SK-N-SH treated with all-trans-retinoic acid at 6 μM for 48 hours (cell line): ENCODE measurements around the gene RPRM.

Experiments
- ATAC-seq: fragments of 200-7000 bp; cut with Tn5 transposase; 3 replicates; pipeline ENCODE4 v1.9.1; 2020; ENCODE audit warnings: mild to moderate bottlenecking, moderate library complexity
- ARNTL ChIP-seq: fragments of 450-650 bp; formaldehyde crosslinking; IDR thresholded peaks from 2 replicates; pipeline ENCODE4 v1.5.0; 2020; ENCODE audit warnings: low read depth, mild to moderate bottlenecking, moderate library complexity, borderline replicate concordance
- BACH2 ChIP-seq: fragments of 250-450 bp; sonication (Bioruptor Pico); IDR thresholded peaks from 2 replicates; pipeline ENCODE4 v1.9.0; 2021; ENCODE audit warnings: mild to moderate bottlenecking, borderline replicate concordance
- CSDC2 ChIP-seq: fragments of 250-450 bp; sonication (Bioruptor Pico); IDR thresholded peaks from 2 replicates; pipeline ENCODE4 v1.5.0; 2020; ENCODE audit warnings: mild to moderate bottlenecking, moderate library complexity
- CSRNP3 ChIP-seq: fragments of 250-450 bp; sonication (Bioruptor Pico); IDR thresholded peaks from 2 replicates; pipeline ENCODE4 v1.5.1; 2021; ENCODE audit warnings: mild to moderate bottlenecking, moderate library complexity
- ESRRG ChIP-seq: fragments of 250-450 bp; sonication (Bioruptor Pico); IDR thresholded peaks from 2 replicates; pipeline ENCODE4 v1.6.1; 2021; ENCODE audit warnings: mild to moderate bottlenecking
- GLIS3 ChIP-seq: fragments of 250-450 bp; sonication (Bioruptor Pico); IDR thresholded peaks from 2 replicates; pipeline ENCODE4 v1.5.0; 2020; ENCODE audit warnings: mild to moderate bottlenecking, moderate library complexity
- ISL1 ChIP-seq: fragments of 250-450 bp; sonication (Bioruptor Pico); IDR thresholded peaks from 2 replicates; pipeline ENCODE4 v2.1.2; 2022; ENCODE audit warnings: mild to moderate bottlenecking, moderate library complexity
- OSR1 ChIP-seq: fragments of 250-450 bp; sonication (Bioruptor Pico); IDR thresholded peaks from 2 replicates; pipeline ENCODE4 v1.8.0; 2022; ENCODE audit warnings: moderate library complexity, mild to moderate bottlenecking, inconsistent platforms
- POU6F1 ChIP-seq: fragments of 250-450 bp; sonication (Bioruptor Pico); IDR thresholded peaks from 2 replicates; pipeline ENCODE4 v1.8.0; 2021; ENCODE audit warnings: low read depth, mild to moderate bottlenecking, moderate library complexity, borderline replicate concordance
- PPARA ChIP-seq: fragments of 250-450 bp; sonication (Bioruptor Pico); IDR thresholded peaks from 2 replicates; pipeline ENCODE4 v1.5.0; 2020; ENCODE audit warnings: mild to moderate bottlenecking, borderline replicate concordance
- RARB ChIP-seq: fragments of 250-450 bp; sonication (Bioruptor Pico); IDR thresholded peaks from 2 replicates; pipeline ENCODE4 v1.8.0; 2021; ENCODE audit warnings: mild to moderate bottlenecking, moderate library complexity
- SNAI2 ChIP-seq: fragments of 250-450 bp; sonication (Bioruptor Pico); IDR thresholded peaks from 2 replicates; pipeline ENCODE4 v1.5.0; 2020; ENCODE audit warnings: mild to moderate bottlenecking, moderate library complexity
- TOX ChIP-seq: fragments of 250-450 bp; sonication (Bioruptor Pico); IDR thresholded peaks from 2 replicates; pipeline ENCODE4 v1.8.0; 2021; ENCODE audit warnings: mild to moderate bottlenecking, moderate library complexity, borderline replicate concordance
- ZC3H10 ChIP-seq: fragments of 250-450 bp; sonication (Bioruptor Pico); IDR thresholded peaks from 2 replicates; pipeline ENCODE4 v1.5.1; 2021; ENCODE audit warnings: mild to moderate bottlenecking, moderate library complexity
- ZFP3 ChIP-seq: fragments of 250-450 bp; sonication (Bioruptor Pico); IDR thresholded peaks from 2 replicates; pipeline ENCODE4 v1.5.0; 2020; ENCODE audit warnings: mild to moderate bottlenecking, moderate library complexity
- ZFP30 ChIP-seq: fragments of 450-650 bp; formaldehyde crosslinking; IDR thresholded peaks from 2 replicates; pipeline ENCODE4 v1.5.0; 2022; ENCODE audit warnings: mild to moderate bottlenecking, moderate library complexity
- ZNF565 ChIP-seq: fragments of 450-650 bp; formaldehyde crosslinking; conservative IDR thresholded peaks from 2 replicates; pipeline ENCODE4 v1.5.0; 2020; ENCODE audit warnings: low read depth, mild to moderate bottlenecking, moderate library complexity
- ZNF70 ChIP-seq: fragments of 450-650 bp; formaldehyde crosslinking; IDR thresholded peaks from 2 replicates; pipeline ENCODE4 v1.5.0; 2020; ENCODE audit warnings: mild to moderate bottlenecking, moderate library complexity
- ZNF8 ChIP-seq: fragments of 450-650 bp; formaldehyde crosslinking; IDR thresholded peaks from 2 replicates; pipeline ENCODE4 v1.5.0; 2020; ENCODE audit warnings: mild to moderate bottlenecking, moderate library complexity
- TF ChIP-seq, protein P1 (sequence below): fragments of 250-450 bp; sonication (Bioruptor Pico); IDR thresholded peaks from 2 replicates; pipeline ENCODE4 v1.5.1; 2020; ENCODE audit warnings: low read depth, mild to moderate bottlenecking, moderate library complexity
- TF ChIP-seq, protein P2 (sequence below): fragments of 250-450 bp; sonication (Bioruptor Pico); IDR thresholded peaks from 2 replicates; pipeline ENCODE4 v1.5.0; 2020; ENCODE audit warnings: mild to moderate bottlenecking, moderate library complexity
- TF ChIP-seq, protein P3 (sequence below): fragments of 250-450 bp; sonication (Bioruptor Pico); IDR thresholded peaks from 2 replicates; pipeline ENCODE4 v1.8.0; 2020; ENCODE audit warnings: mild to moderate bottlenecking, moderate library complexity, borderline replicate concordance

RPRM gene

GRCh38 chr2:153474407-153474806, 4.2 kb downstream of the RPRM start:
- ATAC-seq = no peak
- TF ChIP-seq, protein P1, sequence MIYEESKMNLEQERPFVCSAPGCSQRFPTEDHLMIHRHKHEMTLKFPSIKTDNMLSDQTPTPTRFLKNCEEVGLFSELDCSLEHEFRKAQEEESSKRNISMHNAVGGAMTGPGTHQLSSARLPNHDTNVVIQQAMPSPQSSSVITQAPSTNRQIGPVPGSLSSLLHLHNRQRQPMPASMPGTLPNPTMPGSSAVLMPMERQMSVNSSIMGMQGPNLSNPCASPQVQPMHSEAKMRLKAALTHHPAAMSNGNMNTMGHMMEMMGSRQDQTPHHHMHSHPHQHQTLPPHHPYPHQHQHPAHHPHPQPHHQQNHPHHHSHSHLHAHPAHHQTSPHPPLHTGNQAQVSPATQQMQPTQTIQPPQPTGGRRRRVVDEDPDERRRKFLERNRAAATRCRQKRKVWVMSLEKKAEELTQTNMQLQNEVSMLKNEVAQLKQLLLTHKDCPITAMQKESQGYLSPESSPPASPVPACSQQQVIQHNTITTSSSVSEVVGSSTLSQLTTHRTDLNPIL = no peak
- TF ChIP-seq ZNF8 (CRISPR knock-in tag) = no peak
- no peak for TF ChIP-seq ZNF70 (CRISPR knock-in tag)
- no peak for TF ChIP-seq POU6F1 (CRISPR knock-in tag)
- TF ChIP-seq ZNF565 (CRISPR knock-in tag) = no peak
- TF ChIP-seq, protein P2, sequence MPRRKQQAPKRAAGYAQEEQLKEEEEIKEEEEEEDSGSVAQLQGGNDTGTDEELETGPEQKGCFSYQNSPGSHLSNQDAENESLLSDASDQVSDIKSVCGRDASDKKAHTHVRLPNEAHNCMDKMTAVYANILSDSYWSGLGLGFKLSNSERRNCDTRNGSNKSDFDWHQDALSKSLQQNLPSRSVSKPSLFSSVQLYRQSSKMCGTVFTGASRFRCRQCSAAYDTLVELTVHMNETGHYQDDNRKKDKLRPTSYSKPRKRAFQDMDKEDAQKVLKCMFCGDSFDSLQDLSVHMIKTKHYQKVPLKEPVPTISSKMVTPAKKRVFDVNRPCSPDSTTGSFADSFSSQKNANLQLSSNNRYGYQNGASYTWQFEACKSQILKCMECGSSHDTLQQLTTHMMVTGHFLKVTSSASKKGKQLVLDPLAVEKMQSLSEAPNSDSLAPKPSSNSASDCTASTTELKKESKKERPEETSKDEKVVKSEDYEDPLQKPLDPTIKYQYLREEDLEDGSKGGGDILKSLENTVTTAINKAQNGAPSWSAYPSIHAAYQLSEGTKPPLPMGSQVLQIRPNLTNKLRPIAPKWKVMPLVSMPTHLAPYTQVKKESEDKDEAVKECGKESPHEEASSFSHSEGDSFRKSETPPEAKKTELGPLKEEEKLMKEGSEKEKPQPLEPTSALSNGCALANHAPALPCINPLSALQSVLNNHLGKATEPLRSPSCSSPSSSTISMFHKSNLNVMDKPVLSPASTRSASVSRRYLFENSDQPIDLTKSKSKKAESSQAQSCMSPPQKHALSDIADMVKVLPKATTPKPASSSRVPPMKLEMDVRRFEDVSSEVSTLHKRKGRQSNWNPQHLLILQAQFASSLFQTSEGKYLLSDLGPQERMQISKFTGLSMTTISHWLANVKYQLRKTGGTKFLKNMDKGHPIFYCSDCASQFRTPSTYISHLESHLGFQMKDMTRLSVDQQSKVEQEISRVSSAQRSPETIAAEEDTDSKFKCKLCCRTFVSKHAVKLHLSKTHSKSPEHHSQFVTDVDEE (CRISPR knock-in tag) = no peak
- no peak for TF ChIP-seq RARB (CRISPR knock-in tag)

GRCh38 chr2:153470867-153471266, 7.7 kb downstream of the RPRM start:
- no peak for ATAC-seq
- TF ChIP-seq ESRRG (CRISPR knock-in tag) (no peak), ZC3H10 (CRISPR knock-in tag) (no peak), CSRNP3 (CRISPR knock-in tag) (no peak), ZNF565 (CRISPR knock-in tag) (no peak), GLIS3 (CRISPR knock-in tag) (no peak), ZFP3 (CRISPR knock-in tag) (no peak), ZFP30 (CRISPR knock-in tag) (no peak), BACH2 (CRISPR knock-in tag) (no peak), SNAI2 (CRISPR knock-in tag) (no peak)

- TF ChIP-seq RARB (CRISPR knock-in tag) (no peak), ARNTL (CRISPR knock-in tag) (no peak), CSDC2 (no peak), ZFP3 (CRISPR knock-in tag) (no peak), PPARA (CRISPR knock-in tag) (no peak), ZNF70 (CRISPR knock-in tag) (no peak), OSR1 (no peak), ZFP30 (CRISPR knock-in tag) (no peak)
- no peak for ATAC-seq
Measured at GRCh38 chr2:153464395-153464794, 14.2 kb downstream of the RPRM start.

- ATAC-seq = no peak
- TF ChIP-seq RARB (CRISPR knock-in tag) = no peak
- no peak for TF ChIP-seq SNAI2 (CRISPR knock-in tag)
- no peak for TF ChIP-seq CSRNP3 (CRISPR knock-in tag)
- TF ChIP-seq, protein P3, sequence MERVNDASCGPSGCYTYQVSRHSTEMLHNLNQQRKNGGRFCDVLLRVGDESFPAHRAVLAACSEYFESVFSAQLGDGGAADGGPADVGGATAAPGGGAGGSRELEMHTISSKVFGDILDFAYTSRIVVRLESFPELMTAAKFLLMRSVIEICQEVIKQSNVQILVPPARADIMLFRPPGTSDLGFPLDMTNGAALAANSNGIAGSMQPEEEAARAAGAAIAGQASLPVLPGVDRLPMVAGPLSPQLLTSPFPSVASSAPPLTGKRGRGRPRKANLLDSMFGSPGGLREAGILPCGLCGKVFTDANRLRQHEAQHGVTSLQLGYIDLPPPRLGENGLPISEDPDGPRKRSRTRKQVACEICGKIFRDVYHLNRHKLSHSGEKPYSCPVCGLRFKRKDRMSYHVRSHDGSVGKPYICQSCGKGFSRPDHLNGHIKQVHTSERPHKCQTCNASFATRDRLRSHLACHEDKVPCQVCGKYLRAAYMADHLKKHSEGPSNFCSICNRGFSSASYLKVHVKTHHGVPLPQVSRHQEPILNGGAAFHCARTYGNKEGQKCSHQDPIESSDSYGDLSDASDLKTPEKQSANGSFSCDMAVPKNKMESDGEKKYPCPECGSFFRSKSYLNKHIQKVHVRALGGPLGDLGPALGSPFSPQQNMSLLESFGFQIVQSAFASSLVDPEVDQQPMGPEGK = no peak
- TF ChIP-seq, protein P1 = no peak
- no peak for TF ChIP-seq ISL1 (CRISPR knock-in tag)
- TF ChIP-seq TOX (CRISPR knock-in tag) = no peak
- TF ChIP-seq ZNF565 (CRISPR knock-in tag) = no peak
- no peak for TF ChIP-seq ZC3H10 (CRISPR knock-in tag)
- no peak for TF ChIP-seq ZFP30 (CRISPR knock-in tag)
- no peak for TF ChIP-seq ARNTL (CRISPR knock-in tag)
- no peak for TF ChIP-seq CSDC2
- no peak for TF ChIP-seq OSR1
- no peak for TF ChIP-seq GLIS3 (CRISPR knock-in tag)
Measured at GRCh38 chr2:153462338-153462859, 16.2 kb downstream of the RPRM start.
